SIG-M5 treated with dmso at 0.1 percent for 504 hours (cell line): ENCODE results near the gene ACACA.
A peak's percentile ranks its signal among the peaks of the same experiment; 100 is the strongest.

ENCODE experiments used
- DNase-seq: peaks from one replicate; lab custom pipeline; 2025; ENCODE audit not compliant: unreplicated experiment; lab: John Stamatoyannopoulos, UW

ACACA gene

DNA sequence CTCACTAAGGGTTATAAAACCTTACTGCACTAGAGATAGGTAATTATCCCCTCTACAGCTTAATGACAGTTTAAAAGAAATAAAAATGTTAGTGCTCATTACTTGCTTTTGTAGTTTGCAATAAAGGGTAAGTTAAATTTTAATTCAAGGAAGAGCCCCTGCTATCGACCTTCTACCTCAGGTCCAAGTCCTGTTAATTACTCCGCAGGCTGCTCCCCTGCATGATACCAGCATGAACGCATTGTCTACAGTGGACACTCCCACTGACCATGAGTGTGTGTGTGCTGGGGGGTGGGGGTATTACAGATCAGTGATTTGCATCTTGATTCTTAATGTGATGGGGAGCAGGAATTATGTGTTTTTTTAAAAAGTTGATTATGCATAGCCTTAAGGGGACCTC lies 354.8 kb downstream of the ACACA start:
- no peak for DNase-seq

- DNase-seq = no peak
Measured at GRCh38 chr17:37051381-37051780, 355.3 kb downstream of the ACACA start.

DNA sequence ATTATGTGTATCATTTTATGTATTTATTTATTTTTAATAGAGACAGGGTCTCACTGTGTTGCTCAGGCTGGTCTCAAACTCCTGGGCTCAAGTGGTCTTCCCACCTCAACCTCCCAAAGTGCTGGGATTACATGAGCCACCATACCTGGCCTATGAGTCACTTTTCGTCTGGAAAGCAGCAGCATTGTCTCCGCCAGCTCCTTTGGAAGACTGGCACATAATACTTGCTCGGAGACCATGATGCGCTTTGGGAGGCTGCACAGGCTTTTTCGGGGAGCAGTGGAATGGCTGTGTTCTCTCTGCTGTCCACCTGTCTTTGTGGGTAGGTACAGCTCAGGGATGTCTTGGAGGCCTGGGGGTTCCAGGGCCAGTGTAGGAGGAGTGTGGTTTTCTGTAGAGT lies 355.7 kb downstream of the ACACA start:
- DNase-seq = no peak

GRCh38 chr17:37048811-37049210 lies 357.8 kb downstream of the ACACA start:
- DNase-seq = no peak

DNA sequence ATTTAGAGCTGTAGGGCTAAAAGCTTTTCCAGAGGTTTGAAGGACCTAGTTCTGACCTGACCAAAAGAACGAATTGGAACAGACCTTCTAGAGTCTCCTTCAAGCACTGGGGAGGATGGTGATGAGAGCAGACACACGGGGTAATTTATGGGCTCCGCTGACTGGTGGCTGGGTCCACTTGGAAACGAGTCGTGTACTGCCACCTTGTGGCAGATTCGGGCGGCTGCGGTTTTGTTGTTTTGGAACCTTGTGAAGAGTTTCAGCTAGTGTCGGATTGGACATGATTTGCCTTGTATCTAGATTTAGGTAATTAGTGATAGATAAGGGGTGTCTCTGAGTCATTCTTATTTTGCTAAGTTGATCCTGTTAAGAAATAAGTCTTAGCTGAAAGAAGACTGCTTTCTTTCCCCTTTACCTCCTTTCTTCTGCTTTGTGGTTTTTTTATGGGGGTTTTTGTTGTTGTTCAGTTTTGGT lies 359.0 kb downstream of the ACACA start:
- peak; percentile 62 for DNase-seq

DNA sequence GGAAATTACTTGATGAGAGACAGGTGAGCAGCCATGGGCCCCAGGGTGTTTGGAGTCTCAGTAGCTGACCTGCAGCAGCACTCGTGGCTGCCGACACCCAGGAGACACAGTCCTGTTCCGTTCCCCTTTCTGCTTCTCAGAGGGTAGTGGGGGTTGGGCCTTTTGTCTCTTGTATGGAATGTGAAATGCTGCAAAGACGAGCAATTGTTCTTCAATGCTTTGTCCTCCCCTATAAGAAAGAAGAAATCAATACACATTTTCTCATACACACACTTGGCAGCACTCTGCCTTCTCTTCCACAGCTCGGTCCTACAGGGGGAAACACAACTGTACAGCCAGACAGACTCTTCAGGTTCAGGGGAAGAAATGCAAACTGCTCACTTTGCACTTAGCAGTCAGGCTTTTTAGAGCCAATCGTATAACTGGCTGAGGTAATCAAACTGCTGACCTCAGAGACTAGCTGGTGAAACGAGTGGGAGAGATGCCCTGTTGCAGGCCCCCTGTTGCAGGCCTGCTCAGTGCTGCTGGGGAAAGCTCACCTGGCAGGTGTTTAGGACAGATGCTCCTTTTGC lies 361.2 kb downstream of the ACACA start:
- no peak for DNase-seq

GRCh38 chr17:37043201-37043600 lies 363.4 kb downstream of the ACACA start:
- DNase-seq = no peak

DNA sequence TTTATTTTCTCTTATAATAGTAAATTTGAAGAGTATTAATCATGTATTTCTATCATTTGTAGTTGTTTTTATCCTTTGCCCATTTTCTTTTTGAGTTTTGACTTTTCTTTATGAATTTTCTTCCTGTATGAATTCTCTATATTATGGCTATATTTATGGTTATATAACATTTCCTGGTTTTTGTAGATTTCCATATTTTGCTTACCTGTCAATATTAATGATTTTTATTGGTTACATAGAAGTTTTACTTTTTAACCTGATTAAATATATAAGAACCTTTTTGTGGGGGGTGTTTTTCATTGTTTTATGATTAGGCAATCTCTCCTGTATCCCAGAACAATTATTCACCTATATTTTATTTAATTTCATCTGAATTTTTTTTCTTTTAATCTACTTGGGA lies 364.7 kb downstream of the ACACA start:
- no peak for DNase-seq

DNA sequence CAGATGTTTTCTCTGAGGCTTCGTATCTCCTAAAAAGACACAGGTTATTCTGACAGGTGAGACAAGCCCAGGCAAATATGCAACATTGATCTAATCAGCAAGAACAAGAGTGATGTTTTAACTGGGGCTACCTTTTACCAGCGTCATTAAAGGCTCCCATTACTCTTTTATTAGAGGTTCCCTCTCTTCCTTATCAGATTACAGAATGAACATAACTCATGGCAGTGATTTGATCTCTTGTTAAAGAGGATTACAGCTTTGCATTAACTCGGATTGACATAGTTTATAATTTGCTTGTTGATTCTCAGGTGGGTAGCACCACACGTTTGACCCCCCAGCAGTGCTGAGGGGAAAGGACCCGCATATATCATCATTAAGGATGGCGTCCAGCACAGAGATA lies 367.4 kb downstream of the ACACA start:
- no peak for DNase-seq

GRCh38 chr17:37037590-37038155 lies 369.0 kb downstream of the ACACA start:
- DNase-seq = no peak
